Breast epithelium (tissue), 3 donors: Measurements from ENCODE around the gene BTC.

Experiments used
- POLR2A ChIP-seq: fragments of 450-650 bp; IDR thresholded peaks from one replicate; pipeline ENCODE4 v1.6.1; 2016; ENCODE audit warnings: antibody characterized with exemption, mild to moderate bottlenecking, moderate library complexity
- POLR2AphosphoS5 ChIP-seq, 3 donors: sonication (generic); formaldehyde crosslinking; IDR thresholded peaks; one replicate each; pipeline ENCODE4 v1.6.1; 2017; ENCODE audit warnings: antibody characterized with exemption in 3 of 3
- TF ChIP-seq, protein P1 (sequence below), 3 donors: fragments of 450-650 bp; IDR thresholded peaks; one replicate each; pipeline ENCODE4 v1.5.1; 2016 to 2017; ENCODE audit warnings: antibody characterized with exemption in 3 of 3, mild to moderate bottlenecking in 3 of 3, moderate library complexity in 3 of 3

DNA sequence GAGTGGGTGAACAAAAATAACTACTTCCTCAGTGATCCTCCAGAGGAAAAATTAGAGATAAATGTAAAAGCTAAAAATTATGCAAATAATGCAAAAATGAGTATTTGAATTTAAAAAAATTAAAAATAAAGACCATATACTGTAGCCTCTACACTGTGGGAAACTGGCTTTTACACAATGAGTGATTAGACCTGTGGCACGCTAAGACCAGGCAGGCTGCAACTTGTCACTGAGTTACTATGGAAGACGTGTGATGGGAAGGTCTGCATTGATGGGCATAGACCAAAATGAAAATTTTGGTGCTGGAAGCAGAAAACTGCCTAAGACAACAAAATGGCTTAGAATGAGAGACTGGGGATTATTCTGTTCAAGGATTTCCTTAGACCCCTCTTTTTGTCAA is 30.2 kb downstream of the BTC start:
- TF ChIP-seq, protein P1, sequence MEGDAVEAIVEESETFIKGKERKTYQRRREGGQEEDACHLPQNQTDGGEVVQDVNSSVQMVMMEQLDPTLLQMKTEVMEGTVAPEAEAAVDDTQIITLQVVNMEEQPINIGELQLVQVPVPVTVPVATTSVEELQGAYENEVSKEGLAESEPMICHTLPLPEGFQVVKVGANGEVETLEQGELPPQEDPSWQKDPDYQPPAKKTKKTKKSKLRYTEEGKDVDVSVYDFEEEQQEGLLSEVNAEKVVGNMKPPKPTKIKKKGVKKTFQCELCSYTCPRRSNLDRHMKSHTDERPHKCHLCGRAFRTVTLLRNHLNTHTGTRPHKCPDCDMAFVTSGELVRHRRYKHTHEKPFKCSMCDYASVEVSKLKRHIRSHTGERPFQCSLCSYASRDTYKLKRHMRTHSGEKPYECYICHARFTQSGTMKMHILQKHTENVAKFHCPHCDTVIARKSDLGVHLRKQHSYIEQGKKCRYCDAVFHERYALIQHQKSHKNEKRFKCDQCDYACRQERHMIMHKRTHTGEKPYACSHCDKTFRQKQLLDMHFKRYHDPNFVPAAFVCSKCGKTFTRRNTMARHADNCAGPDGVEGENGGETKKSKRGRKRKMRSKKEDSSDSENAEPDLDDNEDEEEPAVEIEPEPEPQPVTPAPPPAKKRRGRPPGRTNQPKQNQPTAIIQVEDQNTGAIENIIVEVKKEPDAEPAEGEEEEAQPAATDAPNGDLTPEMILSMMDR (IDR thresholded peaks at IDR 0.05): no peak
- TF ChIP-seq POLR2AphosphoS5 (IDR thresholded peaks at IDR 0.05) (no peak), POLR2A (no peak)
